CD4-positive, alpha-beta T cell treated with Interleukin-12 subunit alpha and Interleukin-12 subunit beta, for 1 hour (primary cell): ENCODE measurements around the gene EIF4H.
"Not testable (repeated sequence)": the region's sequence is repeated elsewhere in the genome, so short reads cannot be mapped to it uniquely, and the experiment has no call there.

Experiments
- DNase-seq: peaks from one replicate; pipeline ENCODE4 v3.0.0-alpha.2; 2020

Gene EIF4H

GRCh38 chr7:74202841-74203556 lies 28.8 kb downstream of the EIF4H start:
- DNase-seq: peak; percentile 36

- DNase-seq: no peak
Observed at GRCh38 chr7:74203956-74204618, 29.9 kb downstream of the EIF4H start.

GRCh38 chr7:74206052-74206451 lies 31.9 kb downstream of the EIF4H start:
- not testable (repeated sequence) for DNase-seq

GRCh38 chr7:74206589-74207120 lies 32.5 kb downstream of the EIF4H start:
- peak; percentile 76 for DNase-seq

GRCh38 chr7:74207586-74207985 lies 33.4 kb downstream of the EIF4H start:
- no peak for DNase-seq

- not testable (repeated sequence) for DNase-seq
Observed at GRCh38 chr7:74208241-74208640, 34.1 kb downstream of the EIF4H start.

GRCh38 chr7:74212661-74213060 lies 38.5 kb downstream of the EIF4H start:
- DNase-seq: no peak

GRCh38 chr7:74214816-74215630 lies 40.9 kb downstream of the EIF4H start:
- no peak for DNase-seq

GRCh38 chr7:74215921-74216320 lies 41.8 kb downstream of the EIF4H start:
- no peak for DNase-seq

- no peak for DNase-seq
Observed at GRCh38 chr7:74216361-74216761, 42.2 kb downstream of the EIF4H start.

- DNase-seq: no peak
Observed at GRCh38 chr7:74217455-74218342, 43.5 kb downstream of the EIF4H start.

GRCh38 chr7:74218343-74218698 lies 44.2 kb downstream of the EIF4H start:
- DNase-seq: no peak

- no peak for DNase-seq
Observed at GRCh38 chr7:74219416-74219815, 45.3 kb downstream of the EIF4H start.

- no peak for DNase-seq
Observed at GRCh38 chr7:74220229-74220628, 46.1 kb downstream of the EIF4H start.

- DNase-seq: no peak
Observed at GRCh38 chr7:74221713-74222112, 47.6 kb downstream of the EIF4H start.

GRCh38 chr7:74222851-74223710 lies 48.9 kb downstream of the EIF4H start:
- DNase-seq: no peak

- DNase-seq: no peak
Observed at GRCh38 chr7:74223711-74224510, 49.8 kb downstream of the EIF4H start.

- no peak for DNase-seq
Observed at GRCh38 chr7:74224511-74224832, 50.3 kb downstream of the EIF4H start.

- not testable (repeated sequence) for DNase-seq
Observed at GRCh38 chr7:74224907-74225306, 50.8 kb downstream of the EIF4H start.

GRCh38 chr7:74225400-74225799 lies 51.2 kb downstream of the EIF4H start:
- DNase-seq: no peak

GRCh38 chr7:74226633-74227032 lies 52.5 kb downstream of the EIF4H start:
- DNase-seq: no peak
